Skeletal muscle satellite cell (primary cell): ENCODE results near the gene ACVR1B.

Source experiments
- H3K27me3 ChIP-seq: 2 replicates; pipeline ENCODE4 v1.7.0; 2013; ENCODE audit warnings: low read length; ENCODE audit not compliant: control insufficient read depth, insufficient read depth
- H3K36me3 ChIP-seq: 2 replicates; pipeline ENCODE4 v1.7.0; 2013; ENCODE audit warnings: mild to moderate bottlenecking, control low read depth, low read length; ENCODE audit not compliant: insufficient read depth
- H3K4me1 ChIP-seq: 2 replicates; pipeline ENCODE4 v1.7.0; 2013; ENCODE audit warnings: low read length; ENCODE audit not compliant: control insufficient read depth, insufficient read depth
- H3K4me2 ChIP-seq: 2 replicates; pipeline ENCODE4 v1.7.0; 2013; ENCODE audit warnings: mild to moderate bottlenecking, low read length
- H3K4me3 ChIP-seq: 2 replicates; pipeline ENCODE4 v1.7.0; 2013; ENCODE audit warnings: low read length
- H3K9ac ChIP-seq: 2 replicates; pipeline ENCODE4 v1.7.0; 2013; ENCODE audit warnings: mild to moderate bottlenecking, low read depth, low read length, moderate library complexity
- H3K9me3 ChIP-seq: replicated peaks from 2 replicates; pipeline ENCODE4 v1.7.0; 2013; ENCODE audit warnings: mild to moderate bottlenecking, control low read depth, low read length

Gene ACVR1B

GRCh38 chr12:51921017-51921725 is 30.3 kb upstream of the ACVR1B start:
- H3K36me3 ChIP-seq = no peaks in the 10 kb centered on the region
- H3K4me2 ChIP-seq = no peak overlapping the region
- H3K27me3 ChIP-seq = peaks cover 15% of the 10 kb centered on the region
- no peak overlapping the region for H3K4me3 ChIP-seq
- H3K9me3 ChIP-seq = no peaks in the 10 kb centered on the region
- H3K9ac ChIP-seq = no peak overlapping the region
- peaks cover 9% of the 10 kb centered on the region for H3K4me1 ChIP-seq

GRCh38 chr12:51922146-51922545 is 29.4 kb upstream of the ACVR1B start:
- no peak overlapping the region for H3K4me2 ChIP-seq
- peaks cover 15% of the 10 kb centered on the region for H3K27me3 ChIP-seq
- no peak overlapping the region for H3K4me3 ChIP-seq
- H3K9me3 ChIP-seq = no peaks in the 10 kb centered on the region
- H3K9ac ChIP-seq = no peak overlapping the region
- H3K36me3 ChIP-seq = no peaks in the 10 kb centered on the region
- H3K4me1 ChIP-seq = peaks cover 9% of the 10 kb centered on the region

- H3K27me3 ChIP-seq = peaks cover 15% of the 10 kb centered on the region
- no peak overlapping the region for H3K9ac ChIP-seq
- peak overlapping the region; percentile 76 for H3K4me2 ChIP-seq
- no peaks in the 10 kb centered on the region for H3K36me3 ChIP-seq
- H3K9me3 ChIP-seq = no peaks in the 10 kb centered on the region
- H3K4me3 ChIP-seq = no peak overlapping the region
- peaks cover 9% of the 10 kb centered on the region for H3K4me1 ChIP-seq
These were observed 28.6 kb upstream of the ACVR1B start for GRCh38 chr12:51922762-51923505.

GRCh38 chr12:51923506-51924365 is 27.8 kb upstream of the ACVR1B start:
- H3K9ac ChIP-seq = no peak overlapping the region

GRCh38 chr12:51924551-51925319 is 26.8 kb upstream of the ACVR1B start:
- Histone ChIP-seq H3K36me3 (no peaks in the 10 kb centered on the region), H3K4me1 (peaks cover 9% of the 10 kb centered on the region), H3K4me3 (no peak overlapping the region), H3K27me3 (peaks cover 15% of the 10 kb centered on the region), H3K9me3 (no peaks in the 10 kb centered on the region), H3K4me2 (no peak overlapping the region), H3K9ac (no peak overlapping the region)

More at GRCh38 chr12:51923506-51924365, 27.8 kb upstream of the ACVR1B start:
- Histone ChIP-seq H3K9me3 (no peaks in the 10 kb centered on the region), H3K4me2 (peak overlapping the region; percentile 76), H3K4me3 (no peak overlapping the region), H3K4me1 (peaks cover 9% of the 10 kb centered on the region), H3K27me3 (peaks cover 15% of the 10 kb centered on the region), H3K36me3 (no peaks in the 10 kb centered on the region)

GRCh38 chr12:51925346-51926063 is 26.0 kb upstream of the ACVR1B start:
- H3K9ac ChIP-seq = no peak overlapping the region
- peaks cover 9% of the 10 kb centered on the region for H3K4me1 ChIP-seq
- H3K4me3 ChIP-seq = no peak overlapping the region
- no peak overlapping the region for H3K4me2 ChIP-seq
- no peaks in the 10 kb centered on the region for H3K9me3 ChIP-seq
- H3K27me3 ChIP-seq = peaks cover 15% of the 10 kb centered on the region
- H3K36me3 ChIP-seq = no peaks in the 10 kb centered on the region

GRCh38 chr12:51926064-51926632 is 25.4 kb upstream of the ACVR1B start:
- no peak overlapping the region for H3K9ac ChIP-seq
- H3K9me3 ChIP-seq = no peaks in the 10 kb centered on the region
- H3K4me2 ChIP-seq = no peak overlapping the region
- H3K36me3 ChIP-seq = no peaks in the 10 kb centered on the region
- peaks cover 9% of the 10 kb centered on the region for H3K4me1 ChIP-seq
- no peak overlapping the region for H3K4me3 ChIP-seq
- H3K27me3 ChIP-seq = peaks cover 18% of the 10 kb centered on the region

GRCh38 chr12:51926718-51927117 is 24.8 kb upstream of the ACVR1B start:
- H3K4me1 ChIP-seq = peaks cover 9% of the 10 kb centered on the region
- no peak overlapping the region for H3K4me3 ChIP-seq
- no peak overlapping the region for H3K9ac ChIP-seq
- no peaks in the 10 kb centered on the region for H3K9me3 ChIP-seq
- H3K36me3 ChIP-seq = no peaks in the 10 kb centered on the region
- no peak overlapping the region for H3K4me2 ChIP-seq
- H3K27me3 ChIP-seq = peaks cover 22% of the 10 kb centered on the region

GRCh38 chr12:51932218-51933076 is 19.1 kb upstream of the ACVR1B start:
- Histone ChIP-seq H3K4me1 (no peaks in the 10 kb centered on the region), H3K4me2 (no peak overlapping the region), H3K9me3 (no peaks in the 10 kb centered on the region)

More at GRCh38 chr12:51932218-51933076, 19.1 kb upstream of the ACVR1B start:
- no peaks in the 10 kb centered on the region for H3K36me3 ChIP-seq
- H3K4me3 ChIP-seq = no peak overlapping the region
- H3K27me3 ChIP-seq = peaks cover 24% of the 10 kb centered on the region
- H3K9ac ChIP-seq = no peak overlapping the region
